SKM-1 treated with dmso at 0.1 percent for 144 hours (cell line): ENCODE results near the gene LRBA.

Experiments used
- DNase-seq: peaks from one replicate; lab custom pipeline; 2025; ENCODE audit not compliant: unreplicated experiment; lab: John Stamatoyannopoulos, UW

The LRBA gene

DNA sequence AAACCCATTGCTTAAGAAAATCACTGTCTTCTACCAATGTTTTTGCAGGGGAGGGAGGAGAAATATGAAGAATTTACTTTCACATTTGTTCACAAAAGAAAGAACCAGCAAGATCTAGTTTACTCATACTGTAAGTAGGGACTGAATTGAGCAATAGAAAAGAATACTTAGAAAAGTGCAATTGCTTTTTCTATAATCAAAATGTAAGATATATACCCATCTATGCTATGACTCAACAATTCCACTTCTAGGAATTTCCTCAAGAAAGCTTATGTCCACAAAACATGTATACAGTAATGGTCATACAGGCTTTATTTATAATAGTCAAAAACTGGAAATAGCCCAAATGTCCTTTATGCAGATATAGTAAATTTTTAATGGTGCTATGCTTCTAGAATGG lies 196.4 kb downstream of the LRBA start:
- DNase-seq: no peak

DNA sequence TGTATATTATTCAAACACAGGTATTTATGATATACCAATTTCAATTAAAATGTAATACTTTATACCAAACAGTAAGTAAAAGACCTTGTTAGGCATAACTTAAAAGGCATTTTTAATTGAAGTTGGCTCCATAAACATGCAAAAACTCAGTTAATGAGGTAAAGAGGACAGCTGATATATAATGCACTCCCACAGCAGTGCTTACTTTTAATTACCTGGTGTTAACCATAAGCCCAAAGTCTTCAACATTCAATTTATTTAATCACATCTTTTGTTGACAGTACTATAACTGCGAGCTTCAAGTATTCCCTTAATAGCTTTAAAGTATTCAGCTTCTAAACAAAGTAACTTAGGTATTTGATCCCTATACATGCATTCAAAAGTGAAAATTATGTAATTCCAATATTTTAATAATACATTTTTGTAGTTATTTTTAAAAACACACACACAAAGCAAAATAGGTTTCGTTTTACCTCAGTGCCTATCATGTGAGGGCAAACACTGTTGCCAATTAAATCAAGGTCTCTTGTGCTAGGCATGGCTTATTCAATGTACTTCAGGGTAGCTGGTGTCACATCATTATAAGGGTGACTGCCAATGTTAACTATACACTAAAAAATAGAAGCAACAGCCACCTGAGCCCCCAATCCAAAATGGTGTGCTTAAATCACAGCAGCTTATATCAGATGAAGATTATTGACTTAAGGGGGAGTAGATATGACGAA lies 197.1 kb downstream of the LRBA start:
- DNase-seq: no peak

DNA sequence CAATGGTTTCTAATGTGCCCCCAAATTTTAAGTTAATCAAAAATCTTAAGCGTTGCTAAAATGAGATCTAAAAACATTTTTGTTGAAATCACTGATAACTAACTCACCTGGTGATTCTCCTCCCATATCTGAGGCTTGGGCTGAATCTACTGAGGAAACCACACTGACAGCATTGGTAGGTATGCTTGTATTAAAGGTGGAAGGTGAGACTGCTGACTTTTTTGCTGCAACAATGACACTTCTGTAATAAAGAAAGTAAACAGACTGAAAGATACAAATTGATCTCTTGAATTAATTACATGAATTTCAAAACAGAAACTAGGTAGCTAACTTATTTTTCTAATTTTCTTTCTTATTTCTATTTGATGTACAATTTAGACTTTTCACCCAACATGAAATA lies 198.1 kb downstream of the LRBA start:
- DNase-seq: no peak

DNA sequence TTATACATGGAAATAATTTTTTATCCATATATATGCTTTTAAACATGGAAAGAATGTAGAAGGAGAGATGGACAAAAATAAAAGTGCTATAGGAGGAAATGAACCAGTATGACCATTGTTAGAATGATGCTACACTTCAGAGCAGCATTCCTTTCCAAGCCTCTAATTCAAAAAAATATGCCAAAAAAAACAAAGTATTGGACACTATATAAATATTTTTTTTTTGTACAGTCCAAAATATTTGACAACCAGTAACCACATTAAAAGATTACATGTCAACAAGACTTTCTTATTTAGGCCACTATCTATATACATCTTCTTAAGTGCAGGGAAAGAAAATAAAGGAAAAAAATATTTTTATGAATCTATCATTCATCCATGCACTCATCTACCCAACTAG lies 198.6 kb downstream of the LRBA start:
- DNase-seq: no peak

DNA sequence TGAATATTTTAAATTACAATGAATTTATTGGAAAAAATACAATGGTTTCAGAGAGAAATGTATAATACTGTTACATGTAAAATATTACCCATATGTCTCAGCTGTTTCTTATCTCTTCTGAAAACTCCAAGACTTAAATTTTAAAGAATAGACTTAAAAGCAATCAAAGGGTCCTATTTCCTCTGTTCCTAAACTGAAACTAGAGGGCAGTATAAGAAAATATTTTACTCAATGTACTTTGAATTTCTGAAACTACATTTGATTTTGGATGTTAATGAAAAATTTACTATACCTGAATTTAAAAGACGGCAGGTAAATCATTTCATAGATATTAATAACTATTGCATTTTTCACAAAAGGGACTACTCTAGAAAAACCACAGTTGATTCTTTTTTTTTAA lies 200.2 kb downstream of the LRBA start:
- DNase-seq: no peak

DNA sequence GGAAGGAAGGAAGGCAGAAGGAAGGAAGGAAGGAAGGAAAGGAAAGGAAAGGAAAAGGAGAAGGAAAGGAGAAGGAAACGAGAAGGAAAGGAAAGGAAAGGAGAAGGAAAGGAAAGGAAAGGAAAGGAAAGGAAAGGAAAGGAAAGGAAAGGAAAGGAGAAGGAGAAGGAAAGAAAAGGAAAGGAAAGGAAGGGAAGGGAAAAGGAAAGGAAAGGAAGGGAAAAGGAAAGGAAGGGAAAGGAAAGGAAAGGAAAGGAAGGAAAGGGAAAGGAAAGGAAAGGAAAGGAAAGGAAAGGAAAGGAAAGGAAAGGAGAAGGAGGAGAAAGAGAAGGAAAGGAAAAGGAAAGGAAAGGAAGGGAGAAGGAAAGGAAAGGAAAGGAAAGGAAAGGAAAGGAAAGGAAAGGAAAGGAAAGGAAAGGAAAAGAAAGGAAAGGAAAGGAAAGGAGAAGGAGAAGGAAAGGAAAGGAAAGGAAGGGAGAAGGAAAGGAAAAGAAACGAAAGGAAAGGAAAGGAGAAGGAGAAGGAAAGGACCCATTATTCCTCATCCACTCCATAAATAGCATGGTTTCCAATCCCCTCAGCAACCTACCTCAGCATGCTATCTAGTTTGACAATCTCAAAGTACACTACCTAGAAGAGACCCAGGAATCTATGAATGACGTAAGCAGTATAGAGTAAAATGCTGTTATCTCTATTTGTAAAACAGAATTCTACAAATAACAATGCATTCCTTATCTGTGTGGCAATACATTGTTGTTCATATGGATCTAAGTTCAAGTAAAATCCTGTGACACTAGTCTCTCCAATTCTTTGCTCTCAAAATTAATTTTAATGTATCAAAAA lies 209.7 kb downstream of the LRBA start:
- no peak for DNase-seq

DNA sequence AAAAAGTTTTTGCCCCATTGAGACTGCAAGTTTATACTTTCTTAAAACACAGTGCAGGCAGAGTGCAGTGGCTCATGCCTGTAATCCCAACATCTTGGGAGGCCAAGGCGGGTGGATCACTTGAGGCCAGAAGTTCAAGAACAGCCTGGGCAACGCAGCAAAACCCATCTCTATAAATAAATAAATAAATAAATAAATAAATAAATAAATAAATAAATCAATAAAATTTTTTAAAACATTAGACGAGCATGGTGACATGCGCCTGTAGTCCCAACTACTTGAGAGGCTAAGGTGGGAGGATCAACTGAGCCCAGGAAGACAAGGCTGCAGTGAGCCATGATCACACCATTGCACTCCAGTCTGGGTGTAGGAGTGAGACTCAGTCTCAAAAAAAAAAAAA lies 213.3 kb downstream of the LRBA start:
- no peak for DNase-seq

DNA sequence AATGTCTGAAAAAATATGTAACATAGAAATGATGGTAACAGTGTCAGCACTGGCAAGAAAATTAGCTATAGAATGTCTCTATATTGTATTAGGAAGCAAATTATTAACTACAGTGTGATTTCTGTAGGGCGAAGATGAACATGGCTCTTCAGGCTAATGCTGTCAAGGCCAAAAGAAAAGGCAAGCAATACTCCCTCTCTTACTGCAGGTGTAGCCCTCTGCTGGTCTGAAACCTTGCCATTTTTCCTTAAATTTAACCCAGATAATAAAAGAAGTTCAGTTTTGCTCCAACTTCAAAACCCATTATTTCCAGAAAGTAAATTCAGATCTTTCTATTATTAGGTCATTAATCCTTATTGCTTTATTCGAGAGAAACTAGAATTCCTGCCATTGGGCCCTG lies 215.9 kb downstream of the LRBA start:
- DNase-seq: no peak

DNA sequence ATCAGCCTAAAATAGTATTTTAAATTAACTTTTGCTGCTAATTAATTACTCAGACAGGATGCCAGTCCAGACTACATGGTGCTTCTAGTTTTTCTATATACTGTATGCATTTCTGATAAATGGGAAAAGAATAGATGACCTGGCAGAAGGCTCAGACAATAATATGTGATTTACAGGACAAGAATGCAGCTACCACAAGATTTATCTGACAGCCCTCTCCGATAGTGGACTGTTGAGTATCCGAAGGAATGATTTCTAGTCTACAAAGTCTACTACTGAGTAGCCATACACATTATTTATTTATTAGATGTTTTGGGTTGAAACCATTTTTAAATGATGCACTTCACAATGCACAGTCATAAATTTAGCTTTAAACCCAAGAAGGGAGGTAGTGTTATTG lies 220.4 kb downstream of the LRBA start:
- DNase-seq: no peak

DNA sequence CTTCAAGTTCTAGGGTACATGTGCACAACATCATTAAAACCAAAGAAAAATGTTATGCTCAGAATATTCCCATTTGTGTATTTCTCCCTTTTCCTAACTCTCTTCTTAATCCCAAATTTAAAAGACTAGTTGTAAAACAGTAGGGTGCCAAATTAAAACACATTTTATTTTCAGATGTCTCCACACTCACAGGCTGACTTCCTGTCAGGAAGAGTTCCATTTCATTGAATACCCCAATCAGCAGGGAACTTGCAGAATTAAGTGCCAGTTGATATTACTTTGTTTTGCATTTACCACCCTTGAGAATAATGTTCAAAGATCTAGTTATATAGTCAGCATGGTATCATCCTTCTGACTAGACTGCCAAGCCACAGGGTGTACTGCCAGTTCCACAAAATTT lies 225.2 kb downstream of the LRBA start:
- no peak for DNase-seq

DNA sequence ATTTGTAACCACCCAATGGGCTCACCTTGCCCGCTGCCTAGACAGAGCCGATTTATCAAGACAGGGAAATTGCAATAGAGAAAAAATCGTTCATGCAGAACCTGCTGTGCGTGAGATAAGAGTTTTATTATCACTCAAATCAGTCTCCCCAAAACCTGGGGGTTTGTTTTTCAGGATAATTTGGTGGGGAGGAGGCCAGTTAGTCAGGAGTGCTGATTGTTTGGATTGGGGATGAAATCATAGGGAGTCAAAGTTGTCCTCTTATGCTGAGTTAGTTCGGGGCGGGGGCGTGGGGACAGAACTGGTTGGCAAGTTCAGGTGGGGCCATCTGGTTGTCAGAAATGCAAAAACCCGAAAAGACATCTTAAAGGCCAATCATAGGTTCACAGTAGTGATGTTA lies 230.1 kb downstream of the LRBA start:
- DNase-seq: no peak

DNA sequence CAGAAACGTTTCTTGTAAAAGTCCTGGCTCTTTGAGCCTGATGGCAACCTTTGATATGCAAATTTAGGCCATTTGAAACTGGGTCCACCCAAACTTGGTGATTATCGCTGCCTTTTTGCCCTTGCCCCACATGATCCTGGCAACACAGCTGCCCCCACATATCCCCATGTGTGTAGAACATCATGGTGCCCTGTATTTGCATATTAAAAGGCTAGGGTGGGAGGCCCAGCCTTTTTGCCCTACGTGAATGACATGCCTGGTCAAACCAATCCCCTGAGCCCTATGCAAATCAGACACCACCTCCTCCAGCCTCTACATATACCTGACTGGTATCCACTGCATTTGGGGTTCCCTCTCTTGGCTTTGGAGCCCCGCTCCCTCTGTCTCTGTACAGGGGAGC lies 230.8 kb downstream of the LRBA start:
- DNase-seq: no peak

DNA sequence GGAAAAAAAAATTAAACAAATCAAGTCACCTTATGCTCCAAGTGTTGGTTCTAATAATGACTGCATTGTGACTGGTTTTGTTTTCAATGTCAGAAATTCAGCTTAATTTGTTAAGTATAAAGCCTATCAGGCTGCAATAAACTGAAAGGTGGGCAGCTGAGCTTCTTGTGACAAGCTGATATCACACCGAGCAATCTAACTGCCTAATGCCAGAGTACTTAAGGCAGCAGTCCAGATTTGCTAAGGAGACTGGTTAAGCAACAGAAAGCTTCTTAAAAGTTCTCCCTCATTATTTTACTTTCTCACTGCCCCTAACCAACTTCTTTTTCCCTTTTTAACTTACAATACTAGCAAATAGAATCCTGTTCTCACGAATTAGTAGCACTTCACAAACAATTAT lies 232.2 kb downstream of the LRBA start:
- DNase-seq: no peak

DNA sequence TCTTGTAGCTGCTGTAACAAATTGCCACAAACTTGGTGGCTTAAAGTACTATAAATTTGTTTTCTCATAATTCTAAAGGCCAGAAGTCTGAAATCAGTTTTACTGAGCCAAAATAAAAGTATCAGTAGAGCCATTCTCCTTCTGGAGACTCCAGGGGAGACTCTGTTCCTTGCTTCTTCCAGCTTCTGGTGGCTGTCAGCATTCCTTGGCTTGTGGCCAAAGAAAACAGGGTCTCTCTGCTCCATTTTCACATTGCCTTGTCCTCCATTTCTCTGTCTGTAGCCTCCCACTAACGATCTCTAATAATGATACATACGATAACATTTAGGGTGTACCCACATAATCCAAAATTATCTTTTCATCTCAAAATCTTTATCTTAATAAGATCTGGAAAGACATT lies 232.8 kb downstream of the LRBA start:
- DNase-seq: no peak

DNA sequence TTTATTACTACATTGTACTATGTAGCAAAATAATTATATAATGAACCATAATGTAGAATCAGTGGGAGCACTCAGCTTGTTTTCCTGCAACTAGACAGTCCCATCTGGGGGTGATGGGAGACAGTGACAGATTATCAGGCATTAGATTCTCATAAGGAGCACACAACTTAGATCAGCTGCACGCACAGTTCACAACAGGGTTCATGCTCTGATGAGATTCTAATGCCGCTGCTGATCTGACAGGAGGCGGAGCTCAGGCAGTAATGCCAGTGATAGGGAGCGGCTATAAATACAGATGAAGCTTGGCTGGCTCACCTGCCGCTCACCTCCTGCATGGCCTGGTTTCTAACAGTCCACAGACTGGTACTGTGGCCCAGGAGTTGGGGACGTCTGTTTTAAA lies 233.9 kb downstream of the LRBA start:
- DNase-seq: no peak

DNA sequence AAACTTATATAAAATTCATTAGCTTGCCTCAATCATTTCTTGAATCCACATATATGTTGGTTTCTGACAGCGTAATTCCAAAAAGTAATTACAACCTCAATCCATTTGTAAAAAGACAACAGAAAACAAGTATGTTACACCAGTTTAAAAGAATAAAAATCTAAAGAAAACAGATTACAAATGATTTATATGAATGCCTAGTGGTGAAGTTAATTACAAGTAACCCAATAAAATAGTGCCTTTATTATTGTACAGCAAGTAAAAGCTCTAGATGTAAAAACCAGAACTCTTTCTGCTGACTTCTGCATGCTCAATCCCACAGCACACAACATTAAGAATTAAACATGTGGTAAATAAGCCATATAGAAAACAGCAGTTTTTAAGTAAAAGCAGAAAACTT lies 235.4 kb downstream of the LRBA start:
- DNase-seq: no peak

DNA sequence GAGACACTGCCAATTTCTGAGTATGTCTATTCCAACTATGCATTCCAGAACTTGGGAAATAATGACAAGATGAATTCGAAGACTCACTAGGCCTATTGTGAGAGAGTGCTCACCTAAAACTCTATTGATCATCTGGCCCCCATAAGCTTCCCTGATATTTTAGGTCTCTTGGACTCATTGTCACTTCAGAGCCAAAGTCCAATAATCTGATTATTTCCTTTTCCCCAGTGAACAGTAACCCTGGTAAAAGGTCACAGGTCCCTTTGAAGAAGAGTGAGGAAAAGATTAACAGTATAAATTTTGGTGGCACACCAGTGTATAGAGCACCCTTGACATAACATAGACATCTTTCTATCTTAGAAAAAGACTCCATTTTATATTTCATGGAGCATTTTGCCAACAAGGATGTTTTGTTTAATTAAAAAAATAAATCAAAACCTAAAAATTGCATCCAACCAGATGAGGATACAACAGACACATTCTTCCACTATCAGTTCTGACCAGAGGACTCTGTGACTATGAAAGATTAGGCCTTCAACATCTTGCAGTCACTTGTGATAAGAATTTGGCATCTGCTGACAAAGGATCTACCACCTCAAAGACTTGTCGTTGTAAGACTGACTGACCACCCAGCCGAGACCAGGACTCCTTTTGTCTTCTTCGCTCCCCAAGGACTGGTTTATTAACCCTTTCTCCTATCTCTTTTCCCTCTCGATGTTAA lies 241.2 kb downstream of the LRBA start:
- DNase-seq: no peak

DNA sequence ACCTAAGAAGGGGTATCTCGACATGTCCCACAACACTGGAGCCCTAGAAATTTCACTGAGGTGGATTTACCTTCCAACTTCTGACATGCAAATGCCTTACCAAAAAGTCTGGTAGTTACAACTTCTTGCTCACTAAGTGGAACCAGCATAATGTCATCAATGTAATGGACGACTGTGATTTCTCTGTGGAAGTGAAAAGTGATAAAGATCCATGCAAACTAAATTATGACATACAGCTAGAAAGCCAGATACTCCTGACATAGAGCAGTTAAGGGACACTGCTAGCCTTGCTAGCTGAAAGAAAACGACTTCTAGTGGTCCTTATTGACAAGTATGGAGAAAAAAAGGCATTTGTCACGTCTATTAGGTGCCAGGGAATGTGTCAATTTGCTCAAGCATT lies 242.1 kb downstream of the LRBA start:
- DNase-seq: no peak

DNA sequence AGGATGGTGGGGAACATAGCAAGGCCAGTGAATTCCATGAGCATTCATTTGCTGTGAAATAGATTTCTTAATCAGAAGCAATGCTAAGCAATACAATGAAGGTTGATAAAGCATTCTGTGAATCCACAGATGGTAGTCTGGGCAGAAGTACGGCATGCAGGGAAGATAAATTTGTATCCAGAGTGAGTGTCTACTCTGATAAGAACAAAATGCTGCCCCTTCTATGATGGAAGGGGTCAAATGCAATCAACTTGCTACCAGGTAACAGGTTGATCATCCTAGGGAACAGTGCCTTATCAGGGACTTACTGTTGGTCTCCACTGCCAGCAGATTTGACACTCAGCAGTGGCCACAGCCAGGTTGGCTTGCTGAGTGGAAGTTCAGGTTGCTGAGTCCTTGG lies 243.7 kb downstream of the LRBA start:
- DNase-seq: no peak

DNA sequence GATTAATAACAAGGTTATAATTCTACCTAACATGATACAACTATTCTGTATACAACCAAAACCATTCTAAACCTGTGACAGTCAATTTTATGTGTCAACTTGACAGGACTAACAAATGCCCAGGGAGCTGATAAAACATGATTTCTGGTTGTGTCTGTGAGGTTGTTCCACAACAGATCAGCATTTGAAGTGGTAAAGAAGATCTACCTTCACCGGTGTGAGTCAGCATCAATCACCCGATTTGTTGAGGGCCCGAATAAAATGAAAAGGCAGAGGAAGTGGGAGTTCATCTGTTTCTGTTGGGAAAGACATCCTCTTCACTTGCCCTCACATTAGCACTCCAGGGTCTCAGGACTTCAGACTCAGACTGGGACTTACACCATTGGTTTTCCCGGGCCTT lies 245.2 kb downstream of the LRBA start:
- no peak for DNase-seq

DNA sequence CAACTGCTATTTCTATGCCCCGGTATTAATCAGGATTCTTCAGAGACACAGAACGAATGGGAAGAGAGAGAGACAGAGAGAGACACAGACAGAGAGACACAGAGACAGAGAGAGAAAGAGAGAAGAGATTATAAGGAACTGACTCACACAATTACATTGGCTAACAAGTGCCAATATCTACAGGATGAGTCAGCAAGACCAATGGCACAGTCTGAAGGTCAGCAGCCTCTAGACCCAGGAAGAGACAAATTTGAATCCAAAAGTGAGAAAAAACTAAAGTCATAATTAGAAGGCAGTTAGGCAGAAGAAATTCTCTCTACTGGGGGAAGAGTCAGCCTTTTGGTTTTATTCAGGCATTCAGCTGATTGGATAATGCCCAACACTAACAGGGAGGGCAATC lies 245.8 kb downstream of the LRBA start:
- DNase-seq: peak; percentile 37

DNA sequence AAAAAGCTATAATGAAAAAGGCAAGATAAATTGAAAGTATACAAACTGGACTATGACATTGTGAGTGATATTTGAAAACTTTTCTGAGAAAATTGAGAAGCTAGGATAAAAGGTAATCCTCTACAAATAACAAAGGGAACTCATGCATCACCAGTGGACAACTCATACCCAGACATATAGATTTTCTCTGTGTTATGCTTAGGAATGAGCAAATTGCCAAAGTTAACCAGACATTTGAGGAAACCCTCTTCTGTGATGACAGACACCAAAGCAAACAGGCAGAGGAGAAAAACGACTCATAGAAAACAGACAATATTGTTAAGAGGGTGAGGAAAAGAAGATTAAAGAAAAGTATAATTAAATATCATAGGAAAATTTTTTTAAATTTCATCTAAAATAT lies 246.6 kb downstream of the LRBA start:
- DNase-seq: no peak
